GM12878 (cell line): Measurements from ENCODE around the gene RET. TPM values are rescaled to one million over a fixed set of nuclear protein-coding genes. Genes with fewer than 3 reads are reported as not detected.

Experiments
- ATAC-seq: fragments of 200-7000 bp; cut with Tn5 transposase; 3 replicates; pipeline ENCODE4 v1.9.1; 2020; ENCODE audit warnings: mild to moderate bottlenecking, moderate library complexity
- BruUV-seq: library from RNA; stranded (reverse); fragments of 400-500 nt; replicated peaks from 2 replicates; lab custom pipeline; 2021; lab: Mats Ljungman, UMichigan
- CTCF ChIA-PET: fragments of 300-600 bp; sonication (Branson Sonifier 250); formaldehyde crosslinking; extraction: SDS; loops from one replicate; lab custom pipeline; 2021; ENCODE audit warnings: inconsistent platforms; lab: Yijun Ruan, JAX
- POLR2A ChIA-PET: fragments of 350-600 bp; formaldehyde crosslinking; extraction: SDS; loops from one replicate; lab custom pipeline; 2021; ENCODE audit warnings: inconsistent platforms; lab: Charles Lee
- RAD21 ChIA-PET: fragments of 300-600 bp; sonication (Branson Sonifier 250); formaldehyde crosslinking; loops from one replicate; lab custom pipeline; 2023; ENCODE audit warnings: antibody characterized with exemption; ENCODE audit not compliant: unreplicated experiment; lab: Charles Lee
- SMC1A ChIA-PET: fragments of 300-600 bp; sonication (Branson Sonifier 250); formaldehyde crosslinking; loops from one replicate; lab custom pipeline; 2023; ENCODE audit not compliant: unreplicated experiment, uncharacterized antibody; lab: Charles Lee
- DNase-seq: peaks from one replicate; pipeline ENCODE4 v3.0.0-alpha.2; 2011; ENCODE audit warnings: low read depth, low spot score
- FAIRE-seq: peaks from 3 replicates; lab custom pipeline; 2011; peaks lifted over from hg19 to GRCh38; lab: Jason Lieb, UNC
- H2AFZ ChIP-seq: 2 replicates; pipeline ENCODE4 v1.6.0; 2011; ENCODE audit warnings: low read depth, low read length, control low read depth; ENCODE audit not compliant: control insufficient read depth
- H3K27ac ChIP-seq: 2 replicates; pipeline ENCODE4 v1.5.1; 2011; ENCODE audit warnings: control low read depth; ENCODE audit not compliant: control insufficient read depth, insufficient read depth
- H3K27me3 ChIP-seq, 2 experiments: replicated peaks in 1 of 2; 2 replicates each; pipeline versions ENCODE4 v1.6.0 to v1.6.1; 2011; ENCODE audit warnings: low read length in 1 of 2; ENCODE audit not compliant: control insufficient read depth in 2 of 2, insufficient read depth in 2 of 2
- H3K36me3 ChIP-seq, 2 experiments: 2 replicates each; pipeline ENCODE4 v1.5.1; 2011; ENCODE audit warnings: low read length in 1 of 2; ENCODE audit not compliant: control insufficient read depth in 2 of 2, insufficient read depth in 2 of 2
- H3K4me1 ChIP-seq: 2 replicates; pipeline ENCODE4 v1.6.1; 2011; ENCODE audit warnings: mild to moderate bottlenecking, low read length, moderate library complexity, mixed read lengths; ENCODE audit not compliant: control insufficient read depth, insufficient read depth
- H3K4me2 ChIP-seq: 2 replicates; pipeline ENCODE4 v1.6.0; 2011; ENCODE audit warnings: control low read depth; ENCODE audit not compliant: control insufficient read depth, insufficient read depth
- H3K4me3 ChIP-seq: fragments of 200-600 bp; sonication (generic); 2 replicates; pipeline ENCODE4 v1.5.1; 2016
- H3K79me2 ChIP-seq: 2 replicates; pipeline ENCODE4 v1.6.0; 2011; ENCODE audit warnings: low read length; ENCODE audit not compliant: control insufficient read depth, insufficient read depth
- H3K9ac ChIP-seq: 2 replicates; pipeline ENCODE4 v1.8.0; 2011; ENCODE audit warnings: low read length, control low read depth, mixed read lengths; ENCODE audit not compliant: control insufficient read depth, insufficient read depth
- H3K9me3 ChIP-seq: replicated peaks from 3 replicates; pipeline ENCODE4 v1.5.1; 2011; ENCODE audit warnings: mild to moderate bottlenecking, low read length; ENCODE audit not compliant: control insufficient read depth, insufficient read depth
- H4K20me1 ChIP-seq: 2 replicates; pipeline ENCODE4 v1.6.0; 2011; ENCODE audit not compliant: control insufficient read depth, insufficient read depth
- BACH1 ChIP-seq: fragments of 450-650 bp; IDR thresholded peaks from 2 replicates; pipeline ENCODE4 v1.6.1; 2017; ENCODE audit warnings: mild to moderate bottlenecking, borderline replicate concordance
- E2F8 ChIP-seq: fragments of 450-650 bp; IDR thresholded peaks from 2 replicates; pipeline ENCODE4 v1.6.1; 2018; ENCODE audit warnings: mild to moderate bottlenecking, low read depth, moderate library complexity; ENCODE audit not compliant: partially characterized antibody
- KLF5 ChIP-seq: fragments of 450-650 bp; IDR thresholded peaks from 2 replicates; pipeline ENCODE4 v1.6.1; 2014; ENCODE audit warnings: mild to moderate bottlenecking; ENCODE audit not compliant: partially characterized antibody
- SIX5 ChIP-seq: IDR thresholded peaks from 2 replicates; pipeline ENCODE4 v1.6.1; 2011; ENCODE audit warnings: mild to moderate bottlenecking, low read depth, low read length, moderate library complexity; ENCODE audit not compliant: severe bottlenecking
- SUZ12 ChIP-seq: fragments of 200-600 bp; sonication (generic); IDR thresholded peaks from one replicate; pipeline ENCODE4 v1.6.1; 2018; ENCODE audit warnings: antibody characterized with exemption, mild to moderate bottlenecking; ENCODE audit not compliant: unreplicated experiment
- ZBTB33 ChIP-seq: fragments of 450-650 bp; IDR thresholded peaks from 2 replicates; pipeline ENCODE4 v1.6.1; 2017; ENCODE audit warnings: mild to moderate bottlenecking
- ZNF274 ChIP-seq: IDR thresholded peaks from one replicate; pipeline ENCODE4 v1.8.0; 2011; ENCODE audit not compliant: insufficient read length, insufficient read depth
- WGBS: methylation state at CpG from one replicate; pipeline ENCODE4 v1.1.6; 2016; ENCODE audit warnings: low lambda C conversion rate; ENCODE audit not compliant: insufficient replicate concordance, insufficient coverage; ENCODE audit errors: missing lambda C conversion rate; 5-methylcytosine and 5-hydroxymethylcytosine counted together
- in situ Hi-C: fragments of 300-500 bp; cut with MboI; formaldehyde crosslinking; loops from 9 replicates; pipeline ENCODE4 v1.14.3; 2018; ENCODE audit warnings: mixed read lengths
- intact Hi-C: fragments of 100-400 bp; cut with micrococcal nuclease; formaldehyde crosslinking; loops from one replicate; pipeline ENCODE4 v1.14.2; 2022; ENCODE audit not compliant: unreplicated experiment
- polyA plus RNA-seq, 11 experiments: library from polyadenylated mRNA; depleted of rRNA in 4 of 11; unstranded in 6 of 11; stranded (reverse) in 5 of 11; fragments of >200 nt; fragmentation: Nextera tagmentation in 4 of 11; fragmentation: Illumina TruSeq in 1 of 11; extraction: Ambion mirVana in 4 of 11; extraction: Trizol in 1 of 11; gene quantifications; 1 replicate in 1 of 11; 2 replicates in 10 of 11; pipeline versions ENCODE4 v1.2.1 to v1.2.3, GENCODE V29; 2011 to 2016; ENCODE audit warnings: inconsistent platforms in 2 of 11, missing spikeins in 2 of 11, low read depth in 1 of 11
- total RNA-seq, 4 experiments: library from RNA; depleted of rRNA in 3 of 4; stranded (reverse); fragments of >200 nt in 3 of 4; fragmentation: Illumina TruSeq in 1 of 4; extraction: Trizol in 1 of 4; gene quantifications; 2 replicates each; pipeline versions ENCODE4 v1.2.1 to v1.2.3, GENCODE V29; 2013 to 2021

Gene RET
- total and polyA plus RNA-seq, 10 of the 15 experiments (the other 5 are each of a cell fraction or from before 2014, with no cell fraction given) = not detected

- WGBS = 48% methylated on average over 51 of the region's 72 CpGs
- intact Hi-C loops = no loop called here
These were observed 727 bp downstream of the RET start for GRCh38 chr10:43077421-43078171.

More at GRCh38 chr10:43077421-43078171, 727 bp downstream of the RET start:
- Histone ChIP-seq H3K36me3 (no peaks in the 10 kb centered on the region), H3K4me3 (no peak overlapping the region), H2AFZ (no peak overlapping the region), H4K20me1 (no peaks in the 10 kb centered on the region), H3K9me3 (no peaks in the 10 kb centered on the region), H3K9ac (no peak overlapping the region), H3K4me2 (peak overlapping the region; percentile 7; the same call in 1 of the 2 replicates), H3K79me2 (no peaks in the 10 kb centered on the region), H3K4me1 (no peaks in the 10 kb centered on the region), H3K27me3 (peaks cover 0 to 9% of the 10 kb centered on the region in 2 experiments; a peak in 2 of 4 replicates), H3K27ac (no peak overlapping the region)
- TF ChIP-seq SIX5 (no peak), ZNF274 (no peak), BACH1 (no peak), SUZ12 (no peak), ZBTB33 (no peak), E2F8 (no peak), KLF5 (no peak)
- no TSS peak for BruUV-seq
- no peak for DNase-seq
- POLR2A ChIA-PET = no interaction called here
- SMC1A ChIA-PET = no interaction called here
- FAIRE-seq = no peak
- CTCF ChIA-PET = no interaction called here
- in situ Hi-C loops = no loop called here
- RAD21 ChIA-PET = no interaction called here
- ATAC-seq = no peak
